ENCODE data around the gene TRAPPC14. TPM values are rescaled to one million over a fixed set of nuclear protein-coding genes. Genes with fewer than 3 reads are reported as not detected.

The TRAPPC14 gene
- total and polyA plus RNA-seq, 2 of the 13 experiments (the other 11 are each of a cell fraction or from before 2014, with no cell fraction given) = 4.7 to 9.6 TPM

DNA sequence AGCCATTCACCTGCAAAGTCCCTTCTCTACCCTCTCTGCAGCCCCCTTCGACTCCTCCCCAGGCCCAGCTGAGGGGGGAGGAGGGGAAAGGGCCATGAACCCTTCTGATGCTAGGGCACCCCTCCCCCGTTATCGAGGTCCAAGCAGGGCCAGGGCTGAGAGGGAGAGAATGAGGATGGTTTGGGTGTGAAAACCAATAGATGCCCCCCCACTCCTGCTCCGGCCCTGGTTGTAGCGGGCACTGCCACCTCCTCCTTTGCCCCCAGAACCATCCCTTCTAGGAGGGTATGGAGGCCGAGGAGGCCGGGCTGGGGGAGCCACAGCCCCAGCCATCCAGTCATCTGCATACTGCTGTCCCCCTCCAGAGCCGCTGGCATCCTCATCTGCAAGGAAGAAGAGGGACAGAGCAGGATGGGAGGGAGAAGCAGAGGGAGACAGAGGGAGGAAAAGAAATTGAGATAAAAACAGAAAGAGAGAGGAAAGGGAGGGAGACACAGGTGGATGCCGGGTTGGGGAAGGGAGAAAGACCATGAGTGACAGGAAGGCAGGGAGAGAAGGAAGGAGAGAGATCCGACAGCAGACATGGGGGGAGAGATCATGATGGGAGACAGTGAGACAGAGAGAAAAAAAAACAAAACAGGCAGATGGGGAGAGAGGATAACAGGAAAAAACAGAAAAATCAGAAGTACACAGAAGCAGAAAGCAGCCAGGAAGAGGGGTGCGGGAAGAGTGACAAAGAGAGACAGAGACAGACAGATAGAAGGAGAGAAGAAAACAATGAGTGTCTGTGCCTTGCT is 11.8 kb upstream of the TRAPPC14 start:
- ChIA-PET POLR2A (no interaction called here), CTCF (ENCODE audit: low intra/inter-chr PET ratio, low total read pairs) (no interaction called here)
- Histone ChIP-seq H3K79me2 (ENCODE audit: insufficient read depth, low read length) (no peaks in the 10 kb centered on the region), H3K4me1 (ENCODE audit: insufficient read depth, low read length) (peaks cover 43% of the 10 kb centered on the region), H3K9me3 (ENCODE audit: low read length) (no peaks in the 10 kb centered on the region), H3K36me3 (replicated peaks in 1 of 2; ENCODE audit: control insufficient read depth in 1 of 2, insufficient read depth in 2 of 2, low read length in 2 of 2) (no peaks in the 10 kb centered on the region), H4K20me1 (ENCODE audit: insufficient read depth, low read length) (no peaks in the 10 kb centered on the region), H3K9ac (ENCODE audit: insufficient read depth, low read depth, low read length) (no peak overlapping the region), H3K4me2 (ENCODE audit: low read depth, low read length) (peak overlapping the region; percentile 77; the same call in 1 of the 2 replicates), H3K27me3 (ENCODE audit: control insufficient read depth in 1 of 2, insufficient read depth in 2 of 2, low read length in 2 of 2) (peaks cover 1 to 43% of the 10 kb centered on the region in 2 experiments; a peak in 3 of 5 replicates), H2AFZ (ENCODE audit: low read length) (no peak overlapping the region), H3K27ac (ENCODE audit: extremely low read length, insufficient read depth, low read length) (no peak overlapping the region), H3K4me3 (replicated peaks in 1 of 3; ENCODE audit: insufficient read depth in 1 of 3, low read depth in 2 of 3, low read length in 3 of 3) (0 out of 6 replicates have a peak overlapping the region, but pooled peaks of 1 of the 3 experiments have one; percentile 73)
- intact Hi-C loops (cut with micrococcal nuclease; ENCODE audit: unreplicated experiment) (no loop called here), in situ Hi-C loops (cut with HindIII; ENCODE audit: extremely low pct_ligation_motif_present, low pct_unique_long_range_greater_than_20kb) (no loop called here)
- BruUV-seq (replicated peaks) = no TSS peak
- DNase-seq (ENCODE audit: low spot score) = no peak
- TF ChIP-seq HNRNPK (IDR thresholded peaks at IDR 0.05; ENCODE audit: low read depth, low read length, poor library complexity, severe bottlenecking) = peak; percentile 59
- TF ChIP-seq, protein P1, sequence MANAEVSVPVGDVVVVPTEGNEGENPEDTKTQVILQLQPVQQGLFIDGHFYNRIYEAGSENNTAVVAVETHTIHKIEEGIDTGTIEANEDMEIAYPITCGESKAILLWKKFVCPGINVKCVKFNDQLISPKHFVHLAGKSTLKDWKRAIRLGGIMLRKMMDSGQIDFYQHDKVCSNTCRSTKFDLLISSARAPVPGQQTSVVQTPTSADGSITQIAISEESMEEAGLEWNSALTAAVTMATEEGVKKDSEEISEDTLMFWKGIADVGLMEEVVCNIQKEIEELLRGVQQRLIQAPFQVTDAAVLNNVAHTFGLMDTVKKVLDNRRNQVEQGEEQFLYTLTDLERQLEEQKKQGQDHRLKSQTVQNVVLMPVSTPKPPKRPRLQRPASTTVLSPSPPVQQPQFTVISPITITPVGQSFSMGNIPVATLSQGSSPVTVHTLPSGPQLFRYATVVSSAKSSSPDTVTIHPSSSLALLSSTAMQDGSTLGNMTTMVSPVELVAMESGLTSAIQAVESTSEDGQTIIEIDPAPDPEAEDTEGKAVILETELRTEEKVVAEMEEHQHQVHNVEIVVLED (CRISPR knock-in tag; IDR thresholded peaks at IDR 0.05; ENCODE audit: borderline replicate concordance) = no peak
- TF ChIP-seq, protein P2, sequence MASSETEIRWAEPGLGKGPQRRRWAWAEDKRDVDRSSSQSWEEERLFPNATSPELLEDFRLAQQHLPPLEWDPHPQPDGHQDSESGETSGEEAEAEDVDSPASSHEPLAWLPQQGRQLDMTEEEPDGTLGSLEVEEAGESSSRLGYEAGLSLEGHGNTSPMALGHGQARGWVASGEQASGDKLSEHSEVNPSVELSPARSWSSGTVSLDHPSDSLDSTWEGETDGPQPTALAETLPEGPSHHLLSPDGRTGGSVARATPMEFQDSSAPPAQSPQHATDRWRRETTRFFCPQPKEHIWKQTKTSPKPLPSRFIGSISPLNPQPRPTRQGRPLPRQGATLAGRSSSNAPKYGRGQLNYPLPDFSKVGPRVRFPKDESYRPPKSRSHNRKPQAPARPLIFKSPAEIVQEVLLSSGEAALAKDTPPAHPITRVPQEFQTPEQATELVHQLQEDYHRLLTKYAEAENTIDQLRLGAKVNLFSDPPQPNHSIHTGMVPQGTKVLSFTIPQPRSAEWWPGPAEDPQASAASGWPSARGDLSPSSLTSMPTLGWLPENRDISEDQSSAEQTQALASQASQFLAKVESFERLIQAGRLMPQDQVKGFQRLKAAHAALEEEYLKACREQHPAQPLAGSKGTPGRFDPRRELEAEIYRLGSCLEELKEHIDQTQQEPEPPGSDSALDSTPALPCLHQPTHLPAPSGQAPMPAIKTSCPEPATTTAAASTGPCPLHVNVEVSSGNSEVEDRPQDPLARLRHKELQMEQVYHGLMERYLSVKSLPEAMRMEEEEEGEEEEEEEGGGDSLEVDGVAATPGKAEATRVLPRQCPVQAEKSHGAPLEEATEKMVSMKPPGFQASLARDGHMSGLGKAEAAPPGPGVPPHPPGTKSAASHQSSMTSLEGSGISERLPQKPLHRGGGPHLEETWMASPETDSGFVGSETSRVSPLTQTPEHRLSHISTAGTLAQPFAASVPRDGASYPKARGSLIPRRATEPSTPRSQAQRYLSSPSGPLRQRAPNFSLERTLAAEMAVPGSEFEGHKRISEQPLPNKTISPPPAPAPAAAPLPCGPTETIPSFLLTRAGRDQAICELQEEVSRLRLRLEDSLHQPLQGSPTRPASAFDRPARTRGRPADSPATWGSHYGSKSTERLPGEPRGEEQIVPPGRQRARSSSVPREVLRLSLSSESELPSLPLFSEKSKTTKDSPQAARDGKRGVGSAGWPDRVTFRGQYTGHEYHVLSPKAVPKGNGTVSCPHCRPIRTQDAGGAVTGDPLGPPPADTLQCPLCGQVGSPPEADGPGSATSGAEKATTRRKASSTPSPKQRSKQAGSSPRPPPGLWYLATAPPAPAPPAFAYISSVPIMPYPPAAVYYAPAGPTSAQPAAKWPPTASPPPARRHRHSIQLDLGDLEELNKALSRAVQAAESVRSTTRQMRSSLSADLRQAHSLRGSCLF (CRISPR knock-in tag; IDR thresholded peaks at IDR 0.05; ENCODE audit: borderline replicate concordance) = no peak
- no peak for FAIRE-seq
- WGBS (ENCODE audit: low lambda C conversion rate) = 55% methylated on average over 11 of the region's 11 CpGs
- ATAC-seq = no peak

Data from HepG2 (cell line).